Gastroesophageal sphincter (tissue), 4 donors: ENCODE measurements around the gene PLEKHA8. TPM values are rescaled to one million over a fixed set of nuclear protein-coding genes. Genes with fewer than 3 reads are reported as not detected.

ENCODE experiments used
- ATAC-seq: fragments of 150-250 bp; one replicate; pipeline ENCODE4 v1.9.1; 2016; ENCODE audit warnings: mild to moderate bottlenecking, moderate library complexity
- H3K27ac ChIP-seq, 4 donors: fragments of 200-600 bp; sonication (generic) in 3 of 4; 1 replicate in 3 of 4; 2 replicates in 1 of 4; pipeline ENCODE4 v1.5.1; 2016 to 2019
- H3K27me3 ChIP-seq: fragments of 200-600 bp; sonication (generic); one replicate; pipeline ENCODE4 v1.5.1; 2019
- H3K36me3 ChIP-seq, 2 donors: fragments of 200-600 bp; sonication (generic); one replicate each; pipeline ENCODE4 v1.5.1; 2019; ENCODE audit warnings: control low read depth in 1 of 2
- H3K4me1 ChIP-seq, 3 donors: fragments of 200-600 bp; sonication (generic); 1 replicate in 2 of 3; 2 replicates in 1 of 3; pipeline ENCODE4 v1.5.1; 2016 to 2019; ENCODE audit warnings: control low read depth in 2 of 3
- H3K4me3 ChIP-seq, 2 donors: fragments of 200-600 bp; sonication (generic); one replicate each; pipeline ENCODE4 v1.5.1; 2019; ENCODE audit warnings: mild to moderate bottlenecking in 1 of 2, moderate library complexity in 1 of 2
- H3K9me3 ChIP-seq, 3 donors: fragments of 200-600 bp; sonication (generic); one replicate each; pipeline ENCODE4 v1.5.1; 2017 to 2019; ENCODE audit warnings: control low read depth in 2 of 3
- CTCF ChIP-seq, 4 experiments: fragments of 200-600 bp in 2 of 4; fragments of 450-650 bp in 2 of 4; sonication (generic) in 1 of 4; IDR thresholded peaks; one replicate each; pipeline ENCODE4 v1.5.1; 2017 to 2019; ENCODE audit warnings: antibody characterized with exemption in 4 of 4, mild to moderate bottlenecking in 2 of 4, moderate library complexity in 2 of 4
- EP300 ChIP-seq: sonication (generic); formaldehyde crosslinking; IDR thresholded peaks from one replicate; pipeline ENCODE4 v1.6.1; 2017; ENCODE audit warnings: antibody characterized with exemption, mild to moderate bottlenecking
- POLR2A ChIP-seq, 2 donors: fragments of 450-650 bp; IDR thresholded peaks; one replicate each; pipeline ENCODE4 v1.6.1; 2017; ENCODE audit warnings: antibody characterized with exemption in 2 of 2, mild to moderate bottlenecking in 2 of 2, moderate library complexity in 1 of 2
- POLR2AphosphoS5 ChIP-seq: sonication (generic); formaldehyde crosslinking; IDR thresholded peaks from one replicate; pipeline ENCODE4 v1.6.1; 2017; ENCODE audit warnings: antibody characterized with exemption
- WGBS, 2 donors: methylation state at CpG; one replicate each; pipeline ENCODE4 v1.1.5; 2018; ENCODE audit warnings: low coverage in 1 of 2; 5-methylcytosine and 5-hydroxymethylcytosine counted together
- total RNA-seq, 4 donors: library from RNA; depleted of rRNA; stranded (reverse); fragments of >200 nt; gene quantifications; one replicate each; pipeline ENCODE4 v1.1.0, GENCODE V29; 2016

The PLEKHA8 gene
- total RNA-seq, 4 donors from 2014 or later: 7.5 to 16.3 (median 11.4) TPM

GRCh38 chr7:30159698-30160143 lies 131.5 kb downstream of the PLEKHA8 start:
- 30 to 37% methylated on average over 2 to 3 of the region's 6 CpGs for WGBS, 2 donors
- Histone ChIP-seq H3K4me1 (peaks cover 0 to 57% (median 8%) of the 10 kb centered on the region in 3 donors), H3K4me3 (no peak overlapping the region), H3K36me3 (peaks cover 0 to 51% of the 10 kb centered on the region in 2 donors), H3K27me3 (no peaks in the 10 kb centered on the region), H3K9me3 (no peaks in the 10 kb centered on the region), H3K27ac (peak overlapping the region in 3 of 4 donors; percentile 11 to 38 (median 25))
- ATAC-seq: peak; percentile 42
- TF ChIP-seq POLR2A (IDR thresholded peaks at IDR 0.05) (no peak), CTCF (IDR thresholded peaks at IDR 0.05) (peak in 1 of 4 experiments; percentile 33), POLR2AphosphoS5 (no peak), EP300 (no peak)

- no peaks in the 10 kb centered on the region for H3K9me3 ChIP-seq
- H3K4me3 ChIP-seq: no peak overlapping the region
- 64 to 79% methylated on average over 1 to 2 of the region's 2 CpGs for WGBS, 2 donors
- peak overlapping the region in 3 of 4 donors; percentile 11 to 38 (median 25) for H3K27ac ChIP-seq
- peaks cover 0 to 63% (median 8%) of the 10 kb centered on the region in 3 donors for H3K4me1 ChIP-seq
- H3K27me3 ChIP-seq: no peaks in the 10 kb centered on the region
- no peak for ATAC-seq
- H3K36me3 ChIP-seq: peaks cover 0 to 45% of the 10 kb centered on the region in 2 donors
- TF ChIP-seq POLR2A (IDR thresholded peaks at IDR 0.05) (no peak), EP300 (no peak), CTCF (IDR thresholded peaks at IDR 0.05) (no peak), POLR2AphosphoS5 (no peak)
Measured at GRCh38 chr7:30160329-30160728, 132.1 kb downstream of the PLEKHA8 start.

- Histone ChIP-seq H3K4me1 (peaks cover 0 to 57% (median 8%) of the 10 kb centered on the region in 3 donors), H3K27ac (peak overlapping the region in 2 of 4 donors; percentile 55 to 68)
- WGBS, 2 donors: 54 to 63% methylated on average over 1 to 3 of the region's 3 CpGs
Measured at GRCh38 chr7:30162133-30162532, 133.9 kb downstream of the PLEKHA8 start.

GRCh38 chr7:30162622-30163124 lies 134.5 kb downstream of the PLEKHA8 start:
- Histone ChIP-seq H3K27ac (peak overlapping the region in 3 of 4 donors; percentile 34 to 68 (median 55)), H3K9me3 (no peaks in the 10 kb centered on the region), H3K4me1 (peaks cover 0 to 57% (median 8%) of the 10 kb centered on the region in 3 donors), H3K27me3 (no peaks in the 10 kb centered on the region), H3K4me3 (no peak overlapping the region), H3K36me3 (peaks cover 0 to 41% of the 10 kb centered on the region in 2 donors)
- ATAC-seq: no peak
- WGBS, 2 donors: 48 to 72% methylated on average over 5 of the region's 5 CpGs
- no peak for TF ChIP-seq POLR2AphosphoS5
- no peak for TF ChIP-seq CTCF (IDR thresholded peaks at IDR 0.05)

More at GRCh38 chr7:30162133-30162532, 133.9 kb downstream of the PLEKHA8 start:
- TF ChIP-seq POLR2A (IDR thresholded peaks at IDR 0.05) (no peak), CTCF (IDR thresholded peaks at IDR 0.05) (no peak)
- Histone ChIP-seq H3K27me3 (no peaks in the 10 kb centered on the region), H3K4me3 (no peak overlapping the region), H3K36me3 (peaks cover 0 to 43% of the 10 kb centered on the region in 2 donors), H3K9me3 (no peaks in the 10 kb centered on the region)
- no peak for ATAC-seq

GRCh38 chr7:30163231-30163894 lies 135.2 kb downstream of the PLEKHA8 start:
- ATAC-seq: peak; percentile 35
- H3K9me3 ChIP-seq: no peaks in the 10 kb centered on the region
- peak overlapping the region; percentile 20 to 68 (median 44) for H3K27ac ChIP-seq
- H3K36me3 ChIP-seq: peaks cover 0 to 40% of the 10 kb centered on the region in 2 donors
- peaks cover 0 to 64% (median 8%) of the 10 kb centered on the region in 3 donors for H3K4me1 ChIP-seq
- H3K27me3 ChIP-seq: no peaks in the 10 kb centered on the region
- WGBS, 2 donors: 57% methylated on average over 8 to 9 of the region's 13 CpGs
- no peak for TF ChIP-seq CTCF (IDR thresholded peaks at IDR 0.05)
- no peak for TF ChIP-seq POLR2AphosphoS5
- TF ChIP-seq POLR2A (IDR thresholded peaks at IDR 0.05): no peak
- no peak for TF ChIP-seq EP300
- H3K4me3 ChIP-seq: no peak overlapping the region
